ENCODE results near the gene UGCG. TPM values are rescaled to one million over a fixed set of nuclear protein-coding genes. Genes with fewer than 3 reads are reported as not detected.

Gene UGCG
- total RNA-seq, 2 experiments from 2014 or later, result 42.1 to 44.0 TPM

DNA sequence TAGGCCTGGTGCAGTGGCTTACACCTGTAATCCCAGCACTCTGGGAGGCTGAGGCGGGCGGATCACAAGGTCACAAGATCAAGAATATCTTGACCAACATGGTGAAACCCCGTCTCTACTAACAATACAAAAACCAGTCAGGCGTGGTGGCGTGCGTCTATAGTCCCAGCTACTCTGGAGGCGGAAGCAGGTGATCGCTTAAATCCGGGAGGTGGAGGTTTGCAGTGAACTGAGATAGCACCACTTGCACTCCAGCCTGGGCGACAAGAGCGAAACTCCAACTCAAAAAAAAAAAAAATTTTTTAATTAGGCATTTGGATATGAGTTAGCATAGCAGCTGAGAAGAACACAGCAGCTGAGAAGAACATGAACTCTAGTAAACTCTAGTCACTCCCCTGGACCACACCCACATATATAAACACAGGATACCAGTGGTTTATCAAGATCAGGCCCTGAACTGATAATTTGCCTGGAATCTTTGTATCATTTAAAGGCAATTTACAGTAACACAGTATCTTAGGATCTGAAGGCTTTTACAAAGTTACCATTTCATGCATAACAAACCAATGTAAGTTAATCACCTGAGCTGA, 4.6 kb upstream of the UGCG start:
- peak overlapping the region; percentile 63 for H3K4me3 Mint-ChIP-seq
- Histone ChIP-seq H3K27me3 (ENCODE audit: control insufficient read depth in 1 of 2, insufficient read depth in 2 of 2, low read length in 2 of 2) (no peaks in the 10 kb centered on the region), H3K4me3 (ENCODE audit: low read length) (no peak overlapping the region), H3K36me3 (ENCODE audit: insufficient read depth, low read length) (no peaks in the 10 kb centered on the region), H3K9me3 (ENCODE audit: control insufficient read depth in 1 of 2, insufficient read depth in 1 of 2, low read length in 2 of 2) (no peaks in the 10 kb centered on the region), H3K4me1 (ENCODE audit: insufficient read depth, low read length) (peaks cover 14% of the 10 kb centered on the region), H3K27ac (ENCODE audit: low read depth in 1 of 2, low read length in 2 of 2) (no peak overlapping the region)
- H3K9me3 Mint-ChIP-seq, result no peaks in the 10 kb centered on the region
- DNase-seq (peak in 5 of 14 experiments; percentile 14 to 82 (median 55)), ATAC-seq (ENCODE audit: poor library complexity) (peak; percentile 70)
- no peaks in the 10 kb centered on the region for H3K27me3 Mint-ChIP-seq
- peaks cover 36% of the 10 kb centered on the region for H3K4me1 Mint-ChIP-seq (ENCODE audit: low read depth)
- POLR2A ChIA-PET, result interaction anchor here (0.7 to 1.5 kb wide), 5 partner anchors 12 to 183 kb away, joined by 3 to 6 read pairs (median 4); no protein-coding TSS in a partner anchor
- no peak for TF ChIP-seq CTCF (IDR thresholded peaks at IDR 0.05)
- H3K36me3 Mint-ChIP-seq (ENCODE audit: low read depth), result peaks cover 5% of the 10 kb centered on the region
- peak overlapping the region; percentile 83 for H3K27ac Mint-ChIP-seq
- CTCF ChIA-PET, result interaction anchor here (0.7 to 1.8 kb wide), 2 partner anchors 30 to 34 kb away, joined by 3 to 6 read pairs; no protein-coding TSS in a partner anchor
- intact Hi-C loops (cut with DNase I, micrococcal nuclease), result loop anchor here (1.0 to 10.0 kb wide), 7 partner anchors 34 to 863 kb away; partner anchors contain the start of genes DNAJC25 (in 1 of the 2) and SNX30 (in 1 of the 2)

DNA sequence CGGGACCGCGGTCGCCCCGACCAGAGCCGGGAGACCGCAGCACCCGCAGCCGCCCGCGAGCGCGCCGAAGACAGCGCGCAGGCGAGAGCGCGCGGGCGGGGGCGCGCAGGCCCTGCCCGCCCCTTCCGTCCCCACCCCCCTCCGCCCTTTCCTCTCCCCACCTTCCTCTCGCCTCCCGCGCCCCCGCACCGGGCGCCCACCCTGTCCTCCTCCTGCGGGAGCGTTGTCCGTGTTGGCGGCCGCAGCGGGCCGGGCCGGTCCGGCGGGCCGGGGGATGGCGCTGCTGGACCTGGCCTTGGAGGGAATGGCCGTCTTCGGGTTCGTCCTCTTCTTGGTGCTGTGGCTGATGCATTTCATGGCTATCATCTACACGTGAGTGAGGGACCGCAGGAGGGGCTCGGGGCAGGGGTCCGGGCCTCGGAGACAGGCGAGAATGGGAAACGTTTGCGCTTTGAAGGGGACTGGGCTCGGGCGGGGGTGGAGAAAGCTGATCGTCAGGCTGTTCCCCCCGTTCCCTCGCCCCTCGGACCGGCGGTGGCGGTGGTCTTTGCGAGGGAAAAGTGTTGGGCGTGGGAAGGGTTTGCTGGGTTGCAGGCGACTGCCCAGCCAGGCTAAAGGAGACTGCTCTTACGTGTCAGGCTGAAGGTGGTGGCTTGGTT, 457 bp downstream of the UGCG start:
- no peak for TF ChIP-seq CTCF (IDR thresholded peaks at IDR 0.05)
- peaks cover 28% of the 10 kb centered on the region for H3K4me1 Mint-ChIP-seq (ENCODE audit: low read depth)
- no peaks in the 10 kb centered on the region for H3K27me3 Mint-ChIP-seq
- no peaks in the 10 kb centered on the region for H3K9me3 ChIP-seq (ENCODE audit: control insufficient read depth in 1 of 2, insufficient read depth in 1 of 2, low read length in 2 of 2)
- no peaks in the 10 kb centered on the region for H3K9me3 Mint-ChIP-seq
- H3K27ac Mint-ChIP-seq, result no peak overlapping the region
- ChIA-PET POLR2A (interaction anchor here (0.6 to 3.5 kb wide), 32 partner anchors 11 to 1513 kb away, joined by 3 to 37 read pairs (median 4); partner anchors contain the start of genes C9orf43, DNAJC25, HSDL2 and POLE3), CTCF (interaction anchor here (0.6 to 1.7 kb wide), 5 partner anchors 23 to 178 kb away, joined by 3 to 4 read pairs (median 4); no protein-coding TSS in a partner anchor)
- H3K4me3 Mint-ChIP-seq, result no peak overlapping the region
- peak overlapping the region; percentile 88 for H3K4me3 ChIP-seq (ENCODE audit: low read length)
- peak overlapping the region; percentile 26 to 58 for H3K27ac ChIP-seq (ENCODE audit: low read depth in 1 of 2, low read length in 2 of 2)
- peaks cover 5% of the 10 kb centered on the region for H3K36me3 Mint-ChIP-seq (ENCODE audit: low read depth)
- H3K4me1 ChIP-seq (ENCODE audit: insufficient read depth, low read length), result peaks cover 19% of the 10 kb centered on the region
- H3K36me3 ChIP-seq (ENCODE audit: insufficient read depth, low read length), result no peaks in the 10 kb centered on the region
- DNase-seq (peak in 7 of 14 experiments; percentile 39 to 72 (median 52)), ATAC-seq (ENCODE audit: poor library complexity) (peak; percentile 54)
- H3K27me3 ChIP-seq (ENCODE audit: control insufficient read depth in 1 of 2, insufficient read depth in 2 of 2, low read length in 2 of 2), result no peaks in the 10 kb centered on the region
- intact Hi-C loops (cut with DNase I, micrococcal nuclease), result loop anchor here (1.0 to 10.0 kb wide), 10 partner anchors 24 to 858 kb away; partner anchors contain the start of genes PTBP3 (in 2 of the 2), DNAJC25 (in 1 of the 2), HSDL2 (in 1 of the 2) and SNX30 (in 1 of the 2)

- no peaks in the 10 kb centered on the region for H3K27me3 Mint-ChIP-seq
- Histone ChIP-seq H3K4me3 (ENCODE audit: low read length) (peak overlapping the region; percentile 88), H3K9me3 (ENCODE audit: control insufficient read depth in 1 of 2, insufficient read depth in 1 of 2, low read length in 2 of 2) (no peaks in the 10 kb centered on the region), H3K36me3 (ENCODE audit: insufficient read depth, low read length) (no peaks in the 10 kb centered on the region), H3K27me3 (ENCODE audit: control insufficient read depth in 1 of 2, insufficient read depth in 2 of 2, low read length in 2 of 2) (no peaks in the 10 kb centered on the region), H3K27ac (ENCODE audit: low read depth in 1 of 2, low read length in 2 of 2) (peak overlapping the region; percentile 26 to 58), H3K4me1 (ENCODE audit: insufficient read depth, low read length) (peaks cover 20% of the 10 kb centered on the region)
- ChIA-PET CTCF (interaction anchor here (1.7 kb wide), 1 partner anchor 29 kb away, joined by 4 read pairs; no protein-coding TSS in a partner anchor), POLR2A (interaction anchor here (0.7 to 3.5 kb wide), 11 partner anchors 10 to 177 kb away, joined by 3 to 37 read pairs (median 12); no protein-coding TSS in a partner anchor)
- no peak overlapping the region for H3K27ac Mint-ChIP-seq
- intact Hi-C loops (cut with DNase I, micrococcal nuclease), result loop anchor here (2.0 to 10.0 kb wide), 9 partner anchors 15 to 857 kb away; partner anchors contain the start of genes PTBP3 (in 2 of the 2), DNAJC25 (in 1 of the 2), HSDL2 (in 1 of the 2) and SNX30 (in 1 of the 2)
- H3K9me3 Mint-ChIP-seq, result no peaks in the 10 kb centered on the region
- ATAC-seq (ENCODE audit: poor library complexity), result no peak
- H3K4me3 Mint-ChIP-seq, result no peak overlapping the region
- peak in 5 of 14 experiments; percentile 10 to 36 (median 28) for DNase-seq
- peaks cover 5% of the 10 kb centered on the region for H3K36me3 Mint-ChIP-seq (ENCODE audit: low read depth)
- no peak for TF ChIP-seq CTCF (IDR thresholded peaks at IDR 0.05)
- peaks cover 22% of the 10 kb centered on the region for H3K4me1 Mint-ChIP-seq (ENCODE audit: low read depth)
These were observed 1.1 kb downstream of the UGCG start for GRCh38 chr9:111897601-111898137.
